ENCODE data around the gene CALD1.

The CALD1 gene

GRCh38 chr7:134875867-134876266 is 96.4 kb downstream of the CALD1 start:
- no peak for DNase-seq (ENCODE audit: insufficient read length)
- TF ChIP-seq POLR2AphosphoS5 (IDR thresholded peaks at IDR 0.05; ENCODE audit: low read depth, low read length) (no peak), POLR2A (IDR thresholded peaks at IDR 0.05; ENCODE audit: low read depth, low read length) (no peak), TAF1 (IDR thresholded peaks at IDR 0.05; ENCODE audit: borderline replicate concordance, low read depth, low read length) (no peak)
- no peak for FAIRE-seq

DNA sequence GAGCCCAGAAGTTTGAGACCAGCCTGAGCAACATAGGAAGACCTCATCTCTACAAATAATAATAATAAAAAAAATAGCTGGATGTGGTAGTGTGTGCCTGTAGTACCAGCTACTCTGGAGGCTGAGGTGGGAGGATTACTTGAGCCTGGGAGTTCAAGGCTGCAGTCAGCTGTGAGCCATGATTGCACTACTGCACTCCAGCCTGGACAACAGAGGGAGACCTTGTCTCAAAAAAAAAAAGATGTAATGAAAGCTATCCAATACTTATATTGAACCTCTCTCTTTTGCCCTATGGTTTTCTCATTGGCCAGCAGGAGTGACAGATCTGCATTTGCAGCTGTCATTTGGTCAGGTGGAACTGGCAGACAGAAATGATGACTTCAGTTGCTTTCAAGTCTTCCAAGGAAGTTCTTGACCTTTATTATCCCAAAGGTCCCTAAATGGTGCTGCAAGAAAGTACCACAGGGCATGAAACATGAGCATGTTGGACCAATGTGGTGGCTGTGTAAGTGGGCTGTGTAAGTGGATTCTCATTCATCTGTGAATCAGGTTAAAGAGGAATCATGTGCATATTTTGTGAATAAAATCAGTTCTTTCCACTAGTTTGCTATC is 99.4 kb downstream of the CALD1 start:
- TF ChIP-seq TAF1 (IDR thresholded peaks at IDR 0.05; ENCODE audit: borderline replicate concordance, low read depth, low read length) (no peak), POLR2A (IDR thresholded peaks at IDR 0.05; ENCODE audit: low read depth, low read length) (no peak), POLR2AphosphoS5 (IDR thresholded peaks at IDR 0.05; ENCODE audit: low read depth, low read length) (no peak)
- no peak for DNase-seq (ENCODE audit: insufficient read length)

DNA sequence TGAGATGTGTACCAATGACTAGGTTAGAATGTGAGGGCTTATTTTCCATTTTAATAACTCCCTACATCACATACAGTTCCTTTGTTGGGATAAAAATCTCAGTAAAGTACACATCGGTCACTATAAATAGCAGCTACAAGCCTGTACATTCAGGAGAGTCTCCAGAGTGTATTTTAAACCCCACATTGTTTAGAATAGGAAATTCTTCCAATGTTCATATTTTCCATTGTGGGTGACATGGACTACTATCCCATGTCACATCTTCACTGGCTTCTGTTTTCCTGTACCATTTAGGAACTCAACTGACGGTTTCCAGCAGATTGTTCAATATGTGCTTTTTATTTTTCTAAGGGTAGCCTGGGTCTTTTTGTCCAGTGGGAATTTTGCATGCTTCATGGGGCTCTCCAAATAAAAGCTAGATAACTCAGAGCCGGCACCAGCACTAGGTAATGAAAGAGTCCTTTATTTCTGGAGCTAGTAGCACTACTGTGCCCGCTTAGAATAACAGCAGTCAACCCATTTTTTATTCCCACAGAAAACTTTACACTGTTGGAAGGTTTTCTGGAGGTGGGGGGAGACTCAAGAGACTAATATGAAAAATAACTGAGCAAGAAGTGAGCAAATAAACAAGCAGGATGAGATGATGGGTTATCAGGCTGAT is 100.5 kb downstream of the CALD1 start:
- no peak for DNase-seq (ENCODE audit: insufficient read length)

More for the DNA sequence above, 99.4 kb downstream of the CALD1 start:
- no peak for FAIRE-seq

DNA sequence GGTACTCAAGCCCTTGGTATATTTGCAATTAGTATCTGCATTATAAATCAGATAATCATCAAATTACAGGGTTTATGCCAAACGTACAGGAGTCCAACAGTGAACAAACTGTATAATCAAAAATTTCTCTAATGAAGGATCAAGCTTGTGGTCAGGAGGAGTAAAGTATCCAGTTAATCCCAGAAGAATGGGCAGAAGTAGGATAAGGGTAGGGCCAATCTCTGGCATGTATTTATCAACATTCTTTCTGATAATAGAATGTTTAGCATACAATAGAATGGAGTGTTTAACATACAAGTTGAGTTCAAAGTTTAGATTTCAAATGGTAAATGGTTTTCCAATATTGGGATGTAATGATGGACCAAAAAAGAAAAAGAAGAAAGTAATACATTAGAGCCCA is 103.0 kb downstream of the CALD1 start:
- TF ChIP-seq TAF1 (IDR thresholded peaks at IDR 0.05; ENCODE audit: borderline replicate concordance, low read depth, low read length) (no peak), POLR2A (IDR thresholded peaks at IDR 0.05; ENCODE audit: low read depth, low read length) (no peak), POLR2AphosphoS5 (IDR thresholded peaks at IDR 0.05; ENCODE audit: low read depth, low read length) (no peak)
- FAIRE-seq (no peak), DNase-seq (ENCODE audit: insufficient read length) (no peak)

More for the DNA sequence above, 100.5 kb downstream of the CALD1 start:
- no peak for TF ChIP-seq POLR2AphosphoS5 (IDR thresholded peaks at IDR 0.05; ENCODE audit: low read depth, low read length)
- no peak for TF ChIP-seq TAF1 (IDR thresholded peaks at IDR 0.05; ENCODE audit: borderline replicate concordance, low read depth, low read length)
- TF ChIP-seq POLR2A (IDR thresholded peaks at IDR 0.05; ENCODE audit: low read depth, low read length): no peak
- no peak for FAIRE-seq

DNA sequence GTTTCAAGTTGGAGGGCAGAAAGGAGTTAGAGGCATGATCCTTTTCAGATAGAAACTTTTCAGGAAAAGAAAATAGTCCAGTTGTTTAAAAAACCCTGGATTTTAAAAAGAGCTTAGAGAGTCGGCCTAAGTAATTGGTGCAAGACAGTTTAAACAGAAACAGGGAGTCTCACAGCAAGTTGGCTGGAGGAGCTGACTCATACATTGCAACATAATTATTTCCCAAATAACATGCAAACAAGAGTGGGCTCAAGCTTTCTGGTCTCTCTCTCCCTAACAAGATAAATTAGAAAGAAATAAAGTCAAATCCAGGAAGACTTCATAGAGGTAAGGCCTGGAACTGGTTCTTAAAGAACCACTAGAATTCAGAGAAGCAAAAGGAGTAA is 106.5 kb downstream of the CALD1 start:
- no peak for TF ChIP-seq POLR2A (IDR thresholded peaks at IDR 0.05; ENCODE audit: low read depth, low read length)
- no peak for TF ChIP-seq POLR2AphosphoS5 (IDR thresholded peaks at IDR 0.05; ENCODE audit: low read depth, low read length)
- no peak for TF ChIP-seq TAF1 (IDR thresholded peaks at IDR 0.05; ENCODE audit: borderline replicate concordance, low read depth, low read length)
- no peak for DNase-seq (ENCODE audit: insufficient read length)
- no peak for FAIRE-seq

DNA sequence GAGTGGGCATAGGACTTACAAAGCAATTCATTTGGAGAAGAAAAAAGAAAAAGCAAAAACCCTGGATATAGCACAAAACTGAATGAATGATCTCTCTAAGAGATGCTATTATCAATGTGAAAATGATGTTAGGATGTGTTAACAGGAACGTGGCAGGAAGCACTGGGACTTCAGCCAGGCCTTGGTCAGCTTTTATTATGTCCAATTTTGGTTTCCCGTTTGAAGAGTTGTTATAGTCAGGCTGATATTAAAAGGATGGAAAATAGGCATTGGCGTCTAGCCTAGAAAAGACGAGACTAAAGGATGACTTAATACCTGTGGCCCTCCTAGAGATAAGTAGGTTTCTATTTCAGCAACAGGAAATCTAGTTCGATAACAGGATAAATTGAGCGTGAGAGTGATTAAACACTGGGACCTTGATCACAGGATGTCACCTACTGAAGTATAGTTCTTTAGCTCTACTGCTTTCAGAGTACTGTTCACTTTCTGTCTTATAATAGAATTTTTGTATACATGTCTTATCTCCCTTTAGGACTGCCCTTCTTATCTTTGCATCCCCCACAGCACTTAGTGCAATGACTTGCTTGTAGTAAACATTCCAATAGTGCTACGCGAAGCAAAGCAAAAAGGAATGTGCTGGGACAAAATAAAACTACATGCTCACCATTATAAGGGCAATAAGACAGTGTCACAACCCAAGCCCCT is 107.1 kb downstream of the CALD1 start:
- TF ChIP-seq POLR2AphosphoS5 (IDR thresholded peaks at IDR 0.05; ENCODE audit: low read depth, low read length): no peak
- TF ChIP-seq POLR2A (IDR thresholded peaks at IDR 0.05; ENCODE audit: low read depth, low read length): no peak
- no peak for TF ChIP-seq TAF1 (IDR thresholded peaks at IDR 0.05; ENCODE audit: borderline replicate concordance, low read depth, low read length)
- FAIRE-seq: no peak
- no peak for DNase-seq (ENCODE audit: insufficient read length)

GRCh38 chr7:134887523-134887922 is 108.1 kb downstream of the CALD1 start:
- TF ChIP-seq TAF1 (IDR thresholded peaks at IDR 0.05; ENCODE audit: borderline replicate concordance, low read depth, low read length): no peak
- TF ChIP-seq POLR2A (IDR thresholded peaks at IDR 0.05; ENCODE audit: low read depth, low read length): no peak
- no peak for DNase-seq (ENCODE audit: insufficient read length)
- FAIRE-seq: no peak

GRCh38 chr7:134888141-134888740 is 108.8 kb downstream of the CALD1 start:
- FAIRE-seq (no peak), DNase-seq (ENCODE audit: insufficient read length) (no peak)
- TF ChIP-seq POLR2A (IDR thresholded peaks at IDR 0.05; ENCODE audit: low read depth, low read length) (no peak), TAF1 (IDR thresholded peaks at IDR 0.05; ENCODE audit: borderline replicate concordance, low read depth, low read length) (no peak), POLR2AphosphoS5 (IDR thresholded peaks at IDR 0.05; ENCODE audit: low read depth, low read length) (no peak)

DNA sequence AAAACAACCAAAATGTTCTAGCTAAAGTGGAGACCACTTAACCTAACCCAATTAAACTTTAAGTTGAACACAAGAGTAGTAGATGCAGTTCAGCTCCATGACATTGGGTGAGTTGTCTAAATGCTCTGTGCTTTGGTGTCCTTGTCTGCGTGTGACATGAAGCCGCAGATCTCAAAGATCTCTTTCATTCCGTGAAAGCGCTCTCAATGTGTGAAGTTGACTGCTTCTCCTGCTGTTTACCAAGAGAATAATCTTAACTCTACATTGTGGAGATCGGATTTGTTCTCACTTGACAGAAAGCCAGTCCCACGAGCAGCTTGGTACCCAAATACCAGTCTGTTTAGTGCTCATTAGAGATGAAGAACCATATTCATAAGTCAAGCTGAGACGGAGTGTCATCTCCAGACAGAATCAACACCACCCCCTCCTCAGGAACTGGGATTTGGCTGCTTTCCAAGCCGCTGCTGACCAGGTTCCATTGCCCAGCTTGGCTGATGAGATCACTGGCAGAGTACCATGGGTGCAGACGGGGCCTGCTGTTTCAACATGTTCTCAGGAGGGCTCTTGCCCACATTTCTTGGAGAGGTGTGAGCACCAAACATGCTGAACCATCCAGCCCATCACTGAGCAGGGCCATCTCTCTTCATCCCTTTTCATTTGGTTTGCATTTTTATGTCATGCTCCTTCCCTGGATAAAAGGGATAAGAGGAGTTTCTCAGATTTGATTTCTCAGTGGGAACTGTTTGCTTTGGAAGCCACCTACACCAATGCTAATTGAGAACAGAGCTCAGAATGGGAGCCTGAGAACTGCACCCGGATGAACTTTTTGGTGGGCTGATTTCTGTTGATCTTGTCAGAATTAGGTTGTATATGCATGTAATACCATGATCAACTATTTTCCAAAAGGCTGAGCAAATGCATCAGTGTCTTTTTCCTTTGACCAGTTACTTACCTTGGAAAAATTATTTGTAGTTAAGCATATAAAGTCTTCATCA is 111.1 kb downstream of the CALD1 start:
- FAIRE-seq (no peak), DNase-seq (ENCODE audit: insufficient read length) (no peak)
- TF ChIP-seq TAF1 (IDR thresholded peaks at IDR 0.05; ENCODE audit: borderline replicate concordance, low read depth, low read length): no peak
- TF ChIP-seq POLR2A (IDR thresholded peaks at IDR 0.05; ENCODE audit: low read depth, low read length): no peak
- TF ChIP-seq POLR2AphosphoS5 (IDR thresholded peaks at IDR 0.05; ENCODE audit: low read depth, low read length): no peak

- FAIRE-seq: no peak
Measured at GRCh38 chr7:134891262-134891695, 111.8 kb downstream of the CALD1 start.

More at GRCh38 chr7:134891262-134891695, 111.8 kb downstream of the CALD1 start:
- TF ChIP-seq TAF1 (IDR thresholded peaks at IDR 0.05; ENCODE audit: borderline replicate concordance, low read depth, low read length) (no peak), POLR2AphosphoS5 (IDR thresholded peaks at IDR 0.05; ENCODE audit: low read depth, low read length) (no peak), POLR2A (IDR thresholded peaks at IDR 0.05; ENCODE audit: low read depth, low read length) (no peak)
- no peak for DNase-seq (ENCODE audit: insufficient read length)
